Retinal pigment epithelial cell (primary cell): ENCODE results near the gene HES1.

Experiments used
- DNase-seq: peaks from one replicate; pipeline ENCODE4 v3.0.0-alpha.2; 2010; ENCODE audit warnings: low read depth
- H3K4me3 ChIP-seq: 2 replicates; pipeline ENCODE4 v1.5.1; 2011; ENCODE audit warnings: mild to moderate bottlenecking, low read length, control low read depth, moderate library complexity
- TF ChIP-seq, protein P1 (sequence below): conservative IDR thresholded peaks from 2 replicates; pipeline ENCODE4 v1.5.1; 2011; ENCODE audit warnings: low read depth, low read length, control low read depth, inconsistent platforms

The HES1 gene

GRCh38 chr3:194097141-194097882, 38.6 kb upstream of the HES1 start:
- no peak for DNase-seq
- TF ChIP-seq, protein P1, sequence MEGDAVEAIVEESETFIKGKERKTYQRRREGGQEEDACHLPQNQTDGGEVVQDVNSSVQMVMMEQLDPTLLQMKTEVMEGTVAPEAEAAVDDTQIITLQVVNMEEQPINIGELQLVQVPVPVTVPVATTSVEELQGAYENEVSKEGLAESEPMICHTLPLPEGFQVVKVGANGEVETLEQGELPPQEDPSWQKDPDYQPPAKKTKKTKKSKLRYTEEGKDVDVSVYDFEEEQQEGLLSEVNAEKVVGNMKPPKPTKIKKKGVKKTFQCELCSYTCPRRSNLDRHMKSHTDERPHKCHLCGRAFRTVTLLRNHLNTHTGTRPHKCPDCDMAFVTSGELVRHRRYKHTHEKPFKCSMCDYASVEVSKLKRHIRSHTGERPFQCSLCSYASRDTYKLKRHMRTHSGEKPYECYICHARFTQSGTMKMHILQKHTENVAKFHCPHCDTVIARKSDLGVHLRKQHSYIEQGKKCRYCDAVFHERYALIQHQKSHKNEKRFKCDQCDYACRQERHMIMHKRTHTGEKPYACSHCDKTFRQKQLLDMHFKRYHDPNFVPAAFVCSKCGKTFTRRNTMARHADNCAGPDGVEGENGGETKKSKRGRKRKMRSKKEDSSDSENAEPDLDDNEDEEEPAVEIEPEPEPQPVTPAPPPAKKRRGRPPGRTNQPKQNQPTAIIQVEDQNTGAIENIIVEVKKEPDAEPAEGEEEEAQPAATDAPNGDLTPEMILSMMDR: no peak
- no peak overlapping the region for H3K4me3 ChIP-seq

DNA sequence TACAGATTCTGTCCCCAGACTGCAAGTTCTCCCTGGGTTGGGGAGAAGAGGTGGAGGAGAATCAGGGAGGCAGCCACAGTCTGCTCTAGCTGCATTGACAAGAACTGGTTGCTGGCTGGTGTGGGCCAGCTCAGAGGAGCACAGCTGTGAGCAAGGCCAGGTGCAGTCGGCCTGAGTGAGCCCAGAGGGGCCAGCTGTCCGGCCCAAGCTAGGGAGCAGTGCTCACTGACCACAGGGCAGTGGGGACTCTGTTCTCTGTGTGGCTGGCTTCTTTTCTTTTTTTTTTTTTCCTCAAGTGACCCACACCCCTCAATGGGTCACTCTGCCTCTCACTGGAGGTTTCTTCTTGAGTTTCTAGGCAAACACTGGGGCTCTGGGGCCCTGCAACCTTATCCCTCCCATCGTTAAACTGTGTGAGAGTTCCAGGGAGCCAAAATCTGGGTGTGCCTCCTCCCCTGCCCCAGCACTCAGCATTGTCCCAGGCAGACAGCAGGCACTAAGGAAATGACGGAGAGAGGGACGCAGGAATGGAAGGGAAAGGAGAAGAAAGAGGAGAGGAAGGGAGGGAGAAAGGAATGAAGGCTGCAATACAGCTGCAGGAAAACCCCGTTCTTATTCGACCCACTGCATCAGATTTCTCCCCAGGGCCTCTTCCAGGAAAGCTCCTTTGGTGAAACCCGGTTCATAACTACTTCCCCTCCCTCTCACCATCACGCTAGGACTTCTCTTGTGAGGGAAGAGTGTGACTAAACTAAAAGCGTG, 37.7 kb upstream of the HES1 start:
- no peak overlapping the region for H3K4me3 ChIP-seq
- TF ChIP-seq, protein P1: no peak
- no peak for DNase-seq

DNA sequence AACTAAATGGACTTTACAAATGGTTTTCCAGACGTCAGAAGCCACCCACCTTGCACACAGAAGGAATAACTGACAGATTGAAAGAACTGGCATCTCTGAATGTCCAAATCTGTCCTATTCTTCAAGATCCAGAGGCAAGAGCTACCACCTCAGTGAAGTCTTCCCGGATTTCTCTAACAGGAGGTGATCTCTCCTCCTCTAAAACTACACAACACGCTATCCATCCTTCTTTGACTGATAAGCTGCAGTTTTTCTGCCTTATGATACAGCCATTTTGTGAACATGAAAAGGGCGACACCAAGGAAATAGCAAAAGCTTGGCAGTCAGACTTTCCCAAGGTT, 37.1 kb upstream of the HES1 start:
- TF ChIP-seq, protein P1: no peak
- no peak for DNase-seq
- H3K4me3 ChIP-seq: no peak overlapping the region

GRCh38 chr3:194099215-194099614, 36.7 kb upstream of the HES1 start:
- no peak for DNase-seq
- TF ChIP-seq, protein P1: no peak
- H3K4me3 ChIP-seq: no peak overlapping the region

- TF ChIP-seq, protein P1: no peak
- no peak for DNase-seq
- H3K4me3 ChIP-seq: no peak overlapping the region
Observed at GRCh38 chr3:194100856-194101390, 35.0 kb upstream of the HES1 start.

DNA sequence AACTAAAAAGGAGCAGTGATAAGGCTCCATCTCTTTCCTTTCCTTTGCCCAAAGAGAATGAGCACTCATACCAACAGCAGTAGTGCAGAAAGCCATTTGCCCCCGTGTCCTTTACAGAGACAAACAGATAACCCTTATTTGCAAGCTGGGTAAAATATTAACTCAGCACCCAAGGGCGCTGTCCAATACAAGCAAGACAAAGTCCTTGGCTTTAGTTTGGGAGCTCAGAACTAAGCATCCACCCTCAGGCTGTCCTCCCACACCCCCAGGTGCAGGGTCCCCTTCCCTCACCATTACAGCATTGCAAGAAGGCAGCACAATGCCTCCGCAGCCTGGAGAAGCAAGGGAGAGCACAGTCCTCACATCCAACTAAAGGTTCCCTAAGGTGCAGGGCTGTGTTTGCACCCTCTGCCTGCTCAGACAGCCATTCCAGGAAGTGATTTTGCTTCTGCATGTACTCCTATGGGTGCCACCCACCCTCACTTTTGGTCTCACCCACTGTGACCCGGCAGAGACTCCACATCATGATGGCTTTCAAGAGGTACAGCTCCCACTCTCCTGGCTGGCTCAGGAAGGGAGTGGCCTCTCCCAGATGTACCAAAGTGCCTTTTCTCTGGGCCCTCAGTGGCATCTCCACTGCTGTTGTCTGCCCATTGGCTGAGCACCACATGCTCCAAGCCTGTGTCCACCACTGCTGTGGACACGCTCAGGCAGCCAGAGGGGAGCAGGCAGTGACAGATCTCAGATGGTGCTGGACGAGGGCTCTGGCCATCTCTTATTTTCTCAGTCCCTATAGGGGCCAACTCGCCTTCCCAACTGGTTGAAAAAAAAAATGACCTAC, 34.1 kb upstream of the HES1 start:
- TF ChIP-seq, protein P1: no peak
- DNase-seq: no peak
- H3K4me3 ChIP-seq: no peak overlapping the region
